ENCODE measurements around the gene DKKL1.

DKKL1 gene

DNA sequence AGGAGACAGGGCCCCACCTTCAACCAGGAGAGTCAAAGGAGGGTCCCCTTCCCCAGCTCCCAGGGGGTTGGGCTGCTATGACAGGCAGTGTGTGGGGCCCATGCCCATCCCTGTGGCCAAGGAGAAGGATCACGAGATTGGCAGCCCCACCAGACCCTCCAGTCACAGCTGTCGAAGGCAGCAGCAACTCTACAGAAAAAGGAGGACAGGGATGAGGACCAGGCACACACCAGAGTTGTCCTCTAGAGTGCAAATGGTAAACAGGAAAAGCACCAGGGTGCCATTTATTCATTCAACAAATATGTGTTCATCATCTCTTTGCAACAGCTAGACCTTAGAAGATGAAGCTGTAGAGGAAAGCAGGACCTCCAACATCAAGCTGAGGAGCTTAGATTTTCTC lies 55.5 kb downstream of the DKKL1 start:
- no peak overlapping the region for H2AFZ ChIP-seq (ENCODE audit: low read depth)
- H3K36me3 ChIP-seq (ENCODE audit: insufficient read depth): no peaks in the 10 kb centered on the region
- no peaks in the 10 kb centered on the region for H3K79me2 ChIP-seq (ENCODE audit: insufficient read depth, low read depth)
- no peak overlapping the region for H3K9ac ChIP-seq
- H3K27ac ChIP-seq: no peak overlapping the region
- H3K4me1 ChIP-seq (ENCODE audit: low read depth, poor library complexity, severe bottlenecking): peaks cover 4% of the 10 kb centered on the region
- H3K4me3 ChIP-seq (IDR thresholded peaks at IDR 0.05; ENCODE audit: insufficient read depth, low read depth, low read length): no peak overlapping the region
- H3K27me3 ChIP-seq (ENCODE audit: insufficient read depth, low read depth): peaks cover 94% of the 10 kb centered on the region
- TF ChIP-seq, protein P1, sequence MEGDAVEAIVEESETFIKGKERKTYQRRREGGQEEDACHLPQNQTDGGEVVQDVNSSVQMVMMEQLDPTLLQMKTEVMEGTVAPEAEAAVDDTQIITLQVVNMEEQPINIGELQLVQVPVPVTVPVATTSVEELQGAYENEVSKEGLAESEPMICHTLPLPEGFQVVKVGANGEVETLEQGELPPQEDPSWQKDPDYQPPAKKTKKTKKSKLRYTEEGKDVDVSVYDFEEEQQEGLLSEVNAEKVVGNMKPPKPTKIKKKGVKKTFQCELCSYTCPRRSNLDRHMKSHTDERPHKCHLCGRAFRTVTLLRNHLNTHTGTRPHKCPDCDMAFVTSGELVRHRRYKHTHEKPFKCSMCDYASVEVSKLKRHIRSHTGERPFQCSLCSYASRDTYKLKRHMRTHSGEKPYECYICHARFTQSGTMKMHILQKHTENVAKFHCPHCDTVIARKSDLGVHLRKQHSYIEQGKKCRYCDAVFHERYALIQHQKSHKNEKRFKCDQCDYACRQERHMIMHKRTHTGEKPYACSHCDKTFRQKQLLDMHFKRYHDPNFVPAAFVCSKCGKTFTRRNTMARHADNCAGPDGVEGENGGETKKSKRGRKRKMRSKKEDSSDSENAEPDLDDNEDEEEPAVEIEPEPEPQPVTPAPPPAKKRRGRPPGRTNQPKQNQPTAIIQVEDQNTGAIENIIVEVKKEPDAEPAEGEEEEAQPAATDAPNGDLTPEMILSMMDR (conservative IDR thresholded peaks at IDR 0.05; ENCODE audit: low read depth, low read length): no peak
- no peak overlapping the region for H3K4me2 ChIP-seq
- no peaks in the 10 kb centered on the region for H4K20me1 ChIP-seq (ENCODE audit: insufficient read depth)

DNA sequence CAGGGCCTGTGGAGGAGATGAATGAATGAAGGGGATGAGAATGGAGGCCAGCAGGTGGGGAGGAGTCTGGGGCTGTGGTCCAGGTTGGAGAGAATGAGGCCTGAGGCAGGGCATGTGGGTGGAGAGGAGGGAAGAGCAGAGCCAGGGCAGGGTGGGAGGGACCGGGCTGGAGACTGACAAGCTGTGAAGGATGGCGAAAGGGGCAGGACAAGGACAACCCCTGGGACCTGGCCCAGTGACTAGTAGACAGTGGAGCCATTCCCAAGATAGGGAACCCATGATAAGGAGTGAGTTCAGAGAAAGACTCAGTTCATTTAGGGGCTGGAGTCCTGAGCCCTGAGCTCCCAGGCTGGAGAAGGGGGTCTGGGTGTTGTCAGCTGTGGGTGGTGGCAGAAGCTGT lies 56.5 kb downstream of the DKKL1 start:
- H3K4me1 ChIP-seq (ENCODE audit: low read depth, poor library complexity, severe bottlenecking): peaks cover 4% of the 10 kb centered on the region
- H3K36me3 ChIP-seq (ENCODE audit: insufficient read depth): no peaks in the 10 kb centered on the region
- no peak overlapping the region for H3K4me2 ChIP-seq
- no peak overlapping the region for H2AFZ ChIP-seq (ENCODE audit: low read depth)
- H3K27ac ChIP-seq: no peak overlapping the region
- H3K9ac ChIP-seq: no peak overlapping the region
- no peaks in the 10 kb centered on the region for H4K20me1 ChIP-seq (ENCODE audit: insufficient read depth)
- H3K79me2 ChIP-seq (ENCODE audit: insufficient read depth, low read depth): no peaks in the 10 kb centered on the region
- TF ChIP-seq, protein P1 (conservative IDR thresholded peaks at IDR 0.05; ENCODE audit: low read depth, low read length): no peak
- H3K4me3 ChIP-seq (IDR thresholded peaks at IDR 0.05; ENCODE audit: insufficient read depth, low read depth, low read length): no peak overlapping the region
- peaks cover 99% of the 10 kb centered on the region for H3K27me3 ChIP-seq (ENCODE audit: insufficient read depth, low read depth)

DNA sequence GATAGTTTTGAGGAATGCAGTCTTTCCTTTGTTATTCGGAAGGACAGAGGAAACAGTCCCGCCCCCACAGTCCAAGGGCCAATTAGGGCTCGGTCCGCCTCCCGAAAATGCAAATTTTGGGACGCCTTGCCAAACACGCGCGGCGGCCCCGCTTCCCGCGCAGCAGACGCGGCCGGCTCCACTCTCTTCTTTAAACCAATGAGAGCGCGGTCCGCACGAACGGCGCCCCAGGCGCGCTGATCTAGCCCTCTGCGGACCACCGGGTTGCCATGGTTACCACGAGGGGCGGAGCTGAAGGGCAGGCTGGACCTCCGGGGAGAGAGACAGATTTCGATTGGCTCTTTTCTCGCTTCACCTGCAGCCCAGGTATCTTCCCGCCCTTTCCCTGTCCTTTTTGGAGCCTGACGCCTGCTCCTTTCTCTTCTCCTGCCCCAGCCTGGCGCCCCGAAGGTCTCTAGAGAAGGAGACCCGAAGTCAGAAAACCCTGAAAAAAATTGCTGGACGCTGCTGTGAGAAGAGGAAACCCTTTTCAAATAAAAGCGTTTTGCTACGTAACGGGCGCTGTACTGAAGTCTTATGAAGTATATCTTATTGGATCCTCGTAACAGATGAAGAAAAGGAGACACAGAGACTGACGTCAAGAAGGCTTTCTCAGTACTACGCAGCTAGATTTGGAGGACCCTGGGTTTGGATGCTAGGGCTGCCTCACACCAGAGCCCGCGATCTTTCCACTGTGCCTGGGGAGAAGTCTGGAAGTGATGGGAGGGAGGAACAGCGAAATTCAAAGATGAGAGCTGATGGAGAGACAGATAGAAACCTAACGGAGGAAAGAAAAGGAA lies 57.6 kb downstream of the DKKL1 start:
- no peaks in the 10 kb centered on the region for H3K36me3 ChIP-seq (ENCODE audit: insufficient read depth)
- peaks cover 99% of the 10 kb centered on the region for H3K27me3 ChIP-seq (ENCODE audit: insufficient read depth, low read depth)
- no peaks in the 10 kb centered on the region for H3K79me2 ChIP-seq (ENCODE audit: insufficient read depth, low read depth)
- TF ChIP-seq, protein P1 (conservative IDR thresholded peaks at IDR 0.05; ENCODE audit: low read depth, low read length): no peak
- H3K9ac ChIP-seq: no peak overlapping the region
- peaks cover 4% of the 10 kb centered on the region for H3K4me1 ChIP-seq (ENCODE audit: low read depth, poor library complexity, severe bottlenecking)
- H2AFZ ChIP-seq (ENCODE audit: low read depth): no peak overlapping the region
- H3K4me3 ChIP-seq (IDR thresholded peaks at IDR 0.05; ENCODE audit: insufficient read depth, low read depth, low read length): no peak overlapping the region
- no peak overlapping the region for H3K4me2 ChIP-seq
- no peaks in the 10 kb centered on the region for H4K20me1 ChIP-seq (ENCODE audit: insufficient read depth)
- H3K27ac ChIP-seq: no peak overlapping the region

DNA sequence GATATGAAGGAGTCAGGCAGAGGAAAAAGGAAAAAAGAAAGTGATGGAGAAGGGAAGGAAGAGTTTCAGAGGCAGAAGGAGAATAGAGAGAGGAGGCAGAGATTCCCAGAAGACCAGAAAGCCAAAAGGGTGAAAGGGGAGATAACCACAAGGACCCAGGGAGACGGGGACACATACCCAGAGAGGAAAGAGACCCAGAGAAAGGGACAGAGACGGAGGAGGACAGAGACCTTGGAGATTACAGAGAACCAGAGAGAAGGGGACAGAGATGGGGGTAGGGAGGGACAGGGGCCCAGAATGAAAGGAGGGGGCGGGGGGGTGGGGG lies 58.2 kb downstream of the DKKL1 start:
- no peaks in the 10 kb centered on the region for H3K36me3 ChIP-seq (ENCODE audit: insufficient read depth)
- no peak overlapping the region for H3K4me3 ChIP-seq (IDR thresholded peaks at IDR 0.05; ENCODE audit: insufficient read depth, low read depth, low read length)
- TF ChIP-seq, protein P1 (conservative IDR thresholded peaks at IDR 0.05; ENCODE audit: low read depth, low read length): no peak
- no peak overlapping the region for H3K9ac ChIP-seq
- H3K27me3 ChIP-seq (ENCODE audit: insufficient read depth, low read depth): peaks cover 99% of the 10 kb centered on the region
- H3K4me1 ChIP-seq (ENCODE audit: low read depth, poor library complexity, severe bottlenecking): peaks cover 4% of the 10 kb centered on the region
- no peak overlapping the region for H3K4me2 ChIP-seq
- no peaks in the 10 kb centered on the region for H3K79me2 ChIP-seq (ENCODE audit: insufficient read depth, low read depth)
- no peak overlapping the region for H2AFZ ChIP-seq (ENCODE audit: low read depth)
- H3K27ac ChIP-seq: no peak overlapping the region
- no peaks in the 10 kb centered on the region for H4K20me1 ChIP-seq (ENCODE audit: insufficient read depth)
